Karpas-422 (cell line): ENCODE results near the gene HAGHL. TPM values are rescaled to one million over a fixed set of nuclear protein-coding genes. Genes with fewer than 3 reads are reported as not detected.
A peak's percentile ranks its signal among the peaks of the same experiment; 100 is the strongest.

Source experiments
- DNase-seq: peaks from one replicate; pipeline ENCODE4 v3.0.0-alpha.2; 2015
- H2AFZ ChIP-seq: fragments of 200-600 bp; sonication (generic); 2 replicates; pipeline ENCODE4 v1.6.1; 2014; ENCODE audit warnings: antibody characterized with exemption, low read length, mixed read lengths
- H3K27ac ChIP-seq: fragments of 200-600 bp; sonication (generic); 2 replicates; pipeline ENCODE4 v1.5.1; 2014; ENCODE audit warnings: mild to moderate bottlenecking, low read length, moderate library complexity
- H3K27me3 ChIP-seq: fragments of 200-600 bp; sonication (generic); 2 replicates; pipeline ENCODE4 v1.6.1; 2014; ENCODE audit warnings: low read length, mixed read lengths
- H3K36me3 ChIP-seq: fragments of 200-600 bp; sonication (generic); 2 replicates; pipeline ENCODE4 v1.6.1; 2014; ENCODE audit warnings: low read length, mixed read lengths; ENCODE audit not compliant: insufficient read depth
- H3K4me1 ChIP-seq: fragments of 200-600 bp; sonication (generic); 2 replicates; pipeline ENCODE4 v1.6.1; 2014; ENCODE audit warnings: mild to moderate bottlenecking, low read length, mixed read lengths
- H3K4me2 ChIP-seq: fragments of 200-600 bp; sonication (generic); 2 replicates; pipeline ENCODE4 v1.6.1; 2014; ENCODE audit warnings: low read length, low read depth, mild to moderate bottlenecking; ENCODE audit not compliant: poor library complexity, severe bottlenecking
- H3K4me3 ChIP-seq: fragments of 200-600 bp; sonication (generic); 2 replicates; pipeline ENCODE4 v1.5.1; 2014; ENCODE audit warnings: mild to moderate bottlenecking, antibody characterized with exemption, low read length, mixed read lengths
- H3K79me2 ChIP-seq: fragments of 200-600 bp; sonication (generic); 2 replicates; pipeline ENCODE4 v1.6.1; 2014; ENCODE audit warnings: mild to moderate bottlenecking, low read length, mixed read lengths
- H3K9ac ChIP-seq: fragments of 200-600 bp; sonication (generic); 2 replicates; pipeline ENCODE4 v1.6.0; 2014; ENCODE audit warnings: low read length
- H3K9me2 ChIP-seq: fragments of 200-600 bp; sonication (generic), shearing (Covaris generic); replicated peaks from 2 replicates; pipeline ENCODE4 v1.6.0; 2014; ENCODE audit warnings: mild to moderate bottlenecking, low read length, moderate library complexity; ENCODE audit not compliant: insufficient read depth
- H3K9me3 ChIP-seq: fragments of 300-700, 200-600 bp; sonication (generic); 2 replicates; pipeline ENCODE4 v1.6.1; 2014; ENCODE audit warnings: low read length, mixed read lengths
- H4K20me1 ChIP-seq: fragments of 200-600 bp; sonication (generic); 2 replicates; pipeline ENCODE4 v1.6.1; 2014; ENCODE audit warnings: mild to moderate bottlenecking, antibody characterized with exemption, low read length, low read depth; ENCODE audit not compliant: insufficient read depth
- total RNA-seq: library from RNA; depleted of rRNA; stranded (reverse); fragments of >200 nt; shearing (Covaris generic); gene quantifications from 2 replicates; pipeline ENCODE4 v1.2.3, GENCODE V29; 2014; ENCODE audit warnings: low replicate concordance

Gene HAGHL
- total RNA-seq, 1 experiment from 2014 or later: 57.4 TPM

DNA sequence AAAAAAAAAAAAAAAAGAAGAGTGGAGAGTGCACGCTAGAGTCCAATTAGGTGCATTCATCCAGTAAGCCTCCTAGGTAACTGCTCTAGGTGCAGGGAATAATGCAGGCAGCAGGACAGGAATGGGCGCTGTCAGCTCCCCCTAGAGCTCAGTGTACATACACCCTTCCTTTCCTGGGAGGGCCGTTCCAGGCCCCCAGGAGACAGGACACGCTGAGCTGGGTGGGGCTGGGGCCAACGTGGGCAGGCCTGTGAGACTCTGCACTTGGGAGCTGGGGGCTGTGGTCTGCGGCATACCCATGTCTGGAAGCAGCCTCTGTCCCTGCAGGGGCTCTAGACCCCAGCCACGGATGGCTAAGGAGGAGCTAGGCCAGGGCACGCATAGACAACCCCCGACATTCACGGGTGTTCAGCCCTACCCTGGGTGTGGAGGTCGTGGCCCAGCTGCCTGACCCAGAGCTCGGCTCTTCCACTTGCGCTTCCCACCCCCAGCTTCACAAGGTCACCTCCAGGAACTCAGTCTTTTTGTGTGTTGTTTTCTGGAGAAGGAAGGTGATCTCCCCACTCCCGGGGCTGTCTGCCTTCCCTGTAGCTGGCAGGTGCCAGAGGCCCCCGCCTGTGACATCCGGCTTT is 7.0 kb upstream of the HAGHL start:
- Histone ChIP-seq H3K27me3 (no peaks in the 10 kb centered on the region), H2AFZ (no peak overlapping the region), H4K20me1 (peaks cover 29% of the 10 kb centered on the region), H3K27ac (peak overlapping the region; percentile 91), H3K9me2 (no peaks in the 10 kb centered on the region), H3K4me3 (peak overlapping the region; percentile 97), H3K4me2 (peak overlapping the region; percentile 88), H3K79me2 (peaks cover 19% of the 10 kb centered on the region; the same call in 1 of the 2 replicates), H3K9me3 (no peaks in the 10 kb centered on the region), H3K9ac (peak overlapping the region; percentile 99), H3K36me3 (0 out of 2 replicates have a peak, but pooled peaks cover 2% of the 10 kb centered on the region), H3K4me1 (peaks cover 82% of the 10 kb centered on the region)
- DNase-seq: no peak

- H3K4me2 ChIP-seq: peak overlapping the region; percentile 88
- H3K27me3 ChIP-seq: no peaks in the 10 kb centered on the region
- H3K79me2 ChIP-seq: peaks cover 19% of the 10 kb centered on the region; the same call in 1 of the 2 replicates
- no peaks in the 10 kb centered on the region for H3K9me2 ChIP-seq
- H3K9ac ChIP-seq: peak overlapping the region; percentile 99
- H4K20me1 ChIP-seq: peaks cover 29% of the 10 kb centered on the region
- H3K9me3 ChIP-seq: no peaks in the 10 kb centered on the region
- H3K36me3 ChIP-seq: 0 out of 2 replicates have a peak, but pooled peaks cover 2% of the 10 kb centered on the region
- DNase-seq: peak; percentile 95
- H2AFZ ChIP-seq: no peak overlapping the region; the same call in 1 of the 2 replicates
- H3K4me1 ChIP-seq: peaks cover 85% of the 10 kb centered on the region
- H3K27ac ChIP-seq: peak overlapping the region; percentile 91
- H3K4me3 ChIP-seq: peak overlapping the region; percentile 97
Measured at GRCh38 chr16:720447-720989, 6.4 kb upstream of the HAGHL start.

GRCh38 chr16:720990-721764 is 5.7 kb upstream of the HAGHL start, which contains the start of gene ANTKMT:
Gene ANTKMT, plus strand, starts transcription at chr16:721146. Its CDS starts 129 bp downstream, at chr16:721275.
- H4K20me1 ChIP-seq: peaks cover 25% of the 10 kb centered on the region
- H3K79me2 ChIP-seq: peaks cover 15% of the 10 kb centered on the region; the same call in 1 of the 2 replicates
- H3K27me3 ChIP-seq: no peaks in the 10 kb centered on the region
- 0 out of 2 replicates have a peak, but pooled peaks cover 2% of the 10 kb centered on the region for H3K36me3 ChIP-seq
- H2AFZ ChIP-seq: no peak within 1 kb of the TSS; the same call in 1 of the 2 replicates
- peak; percentile 97 for DNase-seq
- H3K4me2 ChIP-seq: peak within 1 kb of the TSS; percentile 88
- H3K9me3 ChIP-seq: no peaks in the 10 kb centered on the region
- peak within 1 kb of the TSS; percentile 99 for H3K9ac ChIP-seq
- no peaks in the 10 kb centered on the region for H3K9me2 ChIP-seq
- H3K4me1 ChIP-seq: peaks cover 87% of the 10 kb centered on the region
- H3K27ac ChIP-seq: peak within 1 kb of the TSS; percentile 91
- peak within 1 kb of the TSS; percentile 97 for H3K4me3 ChIP-seq

- peak; percentile 45 for DNase-seq
- Histone ChIP-seq H3K9ac (peak overlapping the region; percentile 99), H2AFZ (no peak overlapping the region)
Measured at GRCh38 chr16:721765-722540, 5.0 kb upstream of the HAGHL start.

GRCh38 chr16:722835-723633 is 3.9 kb upstream of the HAGHL start:
- H3K9ac ChIP-seq: peak overlapping the region; percentile 75

More at GRCh38 chr16:721765-722540, 5.0 kb upstream of the HAGHL start:
- Histone ChIP-seq H3K79me2 (0 out of 2 replicates have a peak, but pooled peaks cover 15% of the 10 kb centered on the region), H3K27ac (no peak overlapping the region), H3K9me2 (no peaks in the 10 kb centered on the region), H3K4me1 (peaks cover 84% of the 10 kb centered on the region), H3K27me3 (no peaks in the 10 kb centered on the region), H3K4me3 (peak overlapping the region; percentile 97), H3K4me2 (peak overlapping the region; percentile 88), H3K9me3 (no peaks in the 10 kb centered on the region), H3K36me3 (0 out of 2 replicates have a peak, but pooled peaks cover 2% of the 10 kb centered on the region), H4K20me1 (peaks cover 19% of the 10 kb centered on the region)

DNA sequence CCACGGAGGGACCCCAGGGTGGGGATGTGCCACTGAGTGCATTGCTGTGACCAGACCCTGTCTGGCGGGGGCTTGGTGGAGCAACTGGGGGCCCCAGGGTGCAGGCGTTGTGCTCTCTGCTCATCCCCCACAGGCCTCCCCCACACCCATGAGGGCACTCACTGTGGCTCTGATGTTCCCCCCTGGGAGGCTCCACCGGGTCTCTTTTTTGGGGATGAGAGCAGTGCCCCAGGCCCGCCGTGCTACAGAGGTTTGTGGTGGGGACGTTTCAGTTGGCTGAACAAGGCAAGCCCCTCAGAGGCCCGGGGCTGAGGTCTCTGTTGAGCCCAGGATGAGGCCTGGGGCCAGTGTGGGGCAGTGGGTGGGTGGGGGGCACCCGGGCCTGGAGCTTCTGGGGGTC is 3.2 kb upstream of the HAGHL start:
- peaks cover 83% of the 10 kb centered on the region for H3K4me1 ChIP-seq
- no peaks in the 10 kb centered on the region for H3K27me3 ChIP-seq
- peaks cover 22% of the 10 kb centered on the region; the same call in 1 of the 2 replicates for H3K79me2 ChIP-seq
- H3K9ac ChIP-seq: peak overlapping the region; percentile 75
- H2AFZ ChIP-seq: no peak overlapping the region
- DNase-seq: peak; percentile 52
- no peaks in the 10 kb centered on the region for H3K9me2 ChIP-seq
- no peaks in the 10 kb centered on the region for H3K9me3 ChIP-seq
- H3K4me2 ChIP-seq: peak overlapping the region; percentile 89
- H3K27ac ChIP-seq: peak overlapping the region; percentile 91
- H4K20me1 ChIP-seq: peaks cover 8% of the 10 kb centered on the region
- H3K4me3 ChIP-seq: peak overlapping the region; percentile 35; the same call in 1 of the 2 replicates
- 0 out of 2 replicates have a peak, but pooled peaks cover 2% of the 10 kb centered on the region for H3K36me3 ChIP-seq

More at GRCh38 chr16:722835-723633, 3.9 kb upstream of the HAGHL start:
- no peaks in the 10 kb centered on the region for H3K27me3 ChIP-seq
- H3K4me3 ChIP-seq: peak overlapping the region; percentile 35; the same call in 1 of the 2 replicates
- H3K9me2 ChIP-seq: no peaks in the 10 kb centered on the region
- H3K36me3 ChIP-seq: 0 out of 2 replicates have a peak, but pooled peaks cover 2% of the 10 kb centered on the region
- H4K20me1 ChIP-seq: peaks cover 8% of the 10 kb centered on the region
- peak overlapping the region; percentile 91 for H3K27ac ChIP-seq
- peaks cover 81% of the 10 kb centered on the region for H3K4me1 ChIP-seq
- peak; percentile 42 for DNase-seq
- peak overlapping the region; percentile 89 for H3K4me2 ChIP-seq
- H3K79me2 ChIP-seq: 0 out of 2 replicates have a peak, but pooled peaks cover 18% of the 10 kb centered on the region
- no peaks in the 10 kb centered on the region for H3K9me3 ChIP-seq
- no peak overlapping the region for H2AFZ ChIP-seq
